A549 (cell line): ENCODE data around the gene CLCN4.

Source experiments
- CBX2 ChIP-seq: fragments of 200-600 bp; sonication (generic); IDR thresholded peaks from 2 replicates; pipeline ENCODE4 v1.6.1; 2016; ENCODE audit warnings: low read depth, mild to moderate bottlenecking, borderline replicate concordance
- CEBPB ChIP-seq, 2 experiments: fragments of >200 bp in 1 of 2; sonication (Bioruptor Twin) in 1 of 2; formaldehyde crosslinking in 1 of 2; IDR thresholded peaks; 2 replicates each; pipeline ENCODE4 v1.6.1; 2012 to 2016
- CHD2 ChIP-seq: fragments of 150-350 bp; IDR thresholded peaks from 2 replicates; pipeline ENCODE4 v1.6.1; 2014; ENCODE audit warnings: low read length; ENCODE audit not compliant: partially characterized antibody
- EP300 ChIP-seq, 2 experiments: fragments of >200 bp; sonication (Bioruptor Twin); formaldehyde crosslinking; IDR thresholded peaks; 2 replicates in 1 of 2; 3 replicates in 1 of 2; pipeline ENCODE4 v1.6.1; 2016 to 2017
- HDAC2 ChIP-seq: fragments of 200-600 bp; sonication (generic); IDR thresholded peaks from 2 replicates; pipeline ENCODE4 v1.6.1; 2016
- MYC ChIP-seq: IDR thresholded peaks from 2 replicates; pipeline ENCODE4 v1.6.1; 2012; ENCODE audit warnings: mild to moderate bottlenecking, inconsistent platforms, low read length, improper control_type of control experiment, borderline replicate concordance
- POLR2A ChIP-seq: IDR thresholded peaks from 2 replicates; pipeline ENCODE4 v1.6.1; 2012; ENCODE audit warnings: mild to moderate bottlenecking, low read length
- TF ChIP-seq, protein P1 (sequence below): fragments of >200 bp; sonication (Bioruptor Twin); formaldehyde crosslinking; IDR thresholded peaks from 3 replicates; pipeline ENCODE4 v1.5.1; 2016
- TF ChIP-seq, protein P2 (sequence below): fragments of >200 bp; sonication (Bioruptor Twin); formaldehyde crosslinking; IDR thresholded peaks from 2 replicates; pipeline ENCODE4 v1.6.1; 2016
- TF ChIP-seq, protein P3 (sequence below): fragments of 450-650 bp; IDR thresholded peaks from 2 replicates; pipeline ENCODE4 v1.6.1; 2014; ENCODE audit warnings: antibody characterized with exemption
- TF ChIP-seq, protein P4 (sequence below): fragments of 200-600 bp; sonication (generic); IDR thresholded peaks from 2 replicates; pipeline ENCODE4 v1.6.1; 2016; ENCODE audit warnings: antibody characterized with exemption, mild to moderate bottlenecking, moderate library complexity

DNA sequence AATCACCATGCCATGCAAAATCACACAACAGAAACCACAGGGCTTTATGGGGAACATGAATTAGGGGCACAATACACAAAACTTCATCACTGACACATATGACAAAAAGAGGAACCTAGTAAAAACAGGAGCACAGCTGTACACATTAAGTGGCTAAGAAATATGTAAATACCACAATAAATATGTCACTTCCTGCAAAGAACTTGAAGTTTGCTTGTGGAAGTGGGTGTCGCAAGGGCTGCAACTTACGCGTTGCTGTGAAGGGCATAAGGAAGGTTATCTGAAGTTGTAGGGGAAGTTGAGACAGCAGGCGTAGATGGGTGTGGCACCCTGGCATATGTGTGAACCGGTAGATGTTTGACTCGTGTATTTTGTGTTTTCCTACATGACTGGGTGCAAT, 42.4 kb downstream of the CLCN4 start:
- TF ChIP-seq, protein P1, sequence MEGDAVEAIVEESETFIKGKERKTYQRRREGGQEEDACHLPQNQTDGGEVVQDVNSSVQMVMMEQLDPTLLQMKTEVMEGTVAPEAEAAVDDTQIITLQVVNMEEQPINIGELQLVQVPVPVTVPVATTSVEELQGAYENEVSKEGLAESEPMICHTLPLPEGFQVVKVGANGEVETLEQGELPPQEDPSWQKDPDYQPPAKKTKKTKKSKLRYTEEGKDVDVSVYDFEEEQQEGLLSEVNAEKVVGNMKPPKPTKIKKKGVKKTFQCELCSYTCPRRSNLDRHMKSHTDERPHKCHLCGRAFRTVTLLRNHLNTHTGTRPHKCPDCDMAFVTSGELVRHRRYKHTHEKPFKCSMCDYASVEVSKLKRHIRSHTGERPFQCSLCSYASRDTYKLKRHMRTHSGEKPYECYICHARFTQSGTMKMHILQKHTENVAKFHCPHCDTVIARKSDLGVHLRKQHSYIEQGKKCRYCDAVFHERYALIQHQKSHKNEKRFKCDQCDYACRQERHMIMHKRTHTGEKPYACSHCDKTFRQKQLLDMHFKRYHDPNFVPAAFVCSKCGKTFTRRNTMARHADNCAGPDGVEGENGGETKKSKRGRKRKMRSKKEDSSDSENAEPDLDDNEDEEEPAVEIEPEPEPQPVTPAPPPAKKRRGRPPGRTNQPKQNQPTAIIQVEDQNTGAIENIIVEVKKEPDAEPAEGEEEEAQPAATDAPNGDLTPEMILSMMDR: no peak
- no peak for TF ChIP-seq HDAC2
- TF ChIP-seq EP300 (IDR thresholded peaks at IDR 0.05): no peak
- TF ChIP-seq, protein P2, sequence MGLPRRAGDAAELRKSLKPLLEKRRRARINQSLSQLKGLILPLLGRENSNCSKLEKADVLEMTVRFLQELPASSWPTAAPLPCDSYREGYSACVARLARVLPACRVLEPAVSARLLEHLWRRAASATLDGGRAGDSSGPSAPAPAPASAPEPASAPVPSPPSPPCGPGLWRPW: no peak
- no peak for TF ChIP-seq MYC
- TF ChIP-seq CBX2: no peak
- TF ChIP-seq, protein P3, sequence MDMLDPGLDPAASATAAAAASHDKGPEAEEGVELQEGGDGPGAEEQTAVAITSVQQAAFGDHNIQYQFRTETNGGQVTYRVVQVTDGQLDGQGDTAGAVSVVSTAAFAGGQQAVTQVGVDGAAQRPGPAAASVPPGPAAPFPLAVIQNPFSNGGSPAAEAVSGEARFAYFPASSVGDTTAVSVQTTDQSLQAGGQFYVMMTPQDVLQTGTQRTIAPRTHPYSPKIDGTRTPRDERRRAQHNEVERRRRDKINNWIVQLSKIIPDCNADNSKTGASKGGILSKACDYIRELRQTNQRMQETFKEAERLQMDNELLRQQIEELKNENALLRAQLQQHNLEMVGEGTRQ: no peak
- no peak for TF ChIP-seq POLR2A
- TF ChIP-seq CHD2: no peak
- no peak for TF ChIP-seq CEBPB (IDR thresholded peaks at IDR 0.05)
- TF ChIP-seq, protein P4, sequence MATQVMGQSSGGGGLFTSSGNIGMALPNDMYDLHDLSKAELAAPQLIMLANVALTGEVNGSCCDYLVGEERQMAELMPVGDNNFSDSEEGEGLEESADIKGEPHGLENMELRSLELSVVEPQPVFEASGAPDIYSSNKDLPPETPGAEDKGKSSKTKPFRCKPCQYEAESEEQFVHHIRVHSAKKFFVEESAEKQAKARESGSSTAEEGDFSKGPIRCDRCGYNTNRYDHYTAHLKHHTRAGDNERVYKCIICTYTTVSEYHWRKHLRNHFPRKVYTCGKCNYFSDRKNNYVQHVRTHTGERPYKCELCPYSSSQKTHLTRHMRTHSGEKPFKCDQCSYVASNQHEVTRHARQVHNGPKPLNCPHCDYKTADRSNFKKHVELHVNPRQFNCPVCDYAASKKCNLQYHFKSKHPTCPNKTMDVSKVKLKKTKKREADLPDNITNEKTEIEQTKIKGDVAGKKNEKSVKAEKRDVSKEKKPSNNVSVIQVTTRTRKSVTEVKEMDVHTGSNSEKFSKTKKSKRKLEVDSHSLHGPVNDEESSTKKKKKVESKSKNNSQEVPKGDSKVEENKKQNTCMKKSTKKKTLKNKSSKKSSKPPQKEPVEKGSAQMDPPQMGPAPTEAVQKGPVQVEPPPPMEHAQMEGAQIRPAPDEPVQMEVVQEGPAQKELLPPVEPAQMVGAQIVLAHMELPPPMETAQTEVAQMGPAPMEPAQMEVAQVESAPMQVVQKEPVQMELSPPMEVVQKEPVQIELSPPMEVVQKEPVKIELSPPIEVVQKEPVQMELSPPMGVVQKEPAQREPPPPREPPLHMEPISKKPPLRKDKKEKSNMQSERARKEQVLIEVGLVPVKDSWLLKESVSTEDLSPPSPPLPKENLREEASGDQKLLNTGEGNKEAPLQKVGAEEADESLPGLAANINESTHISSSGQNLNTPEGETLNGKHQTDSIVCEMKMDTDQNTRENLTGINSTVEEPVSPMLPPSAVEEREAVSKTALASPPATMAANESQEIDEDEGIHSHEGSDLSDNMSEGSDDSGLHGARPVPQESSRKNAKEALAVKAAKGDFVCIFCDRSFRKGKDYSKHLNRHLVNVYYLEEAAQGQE: no peak
